KOPT-K1 (cell line): ENCODE measurements around the gene TIMELESS.
"Not testable (repeated sequence)": the region's sequence is repeated elsewhere in the genome, so short reads cannot be mapped to it uniquely, and the experiment has no call there.

Experiments
- H3K27ac ChIP-seq: fragments of 200-600 bp; sonication (generic); 2 replicates; pipeline ENCODE4 v1.5.1; 2016; ENCODE audit warnings: antibody characterized with exemption, mild to moderate bottlenecking, low read depth, low read length; ENCODE audit not compliant: poor library complexity, severe bottlenecking
- H3K36me3 ChIP-seq: fragments of 200-600 bp; sonication (generic); 2 replicates; pipeline ENCODE4 v1.5.1; 2017; ENCODE audit warnings: antibody characterized with exemption, mild to moderate bottlenecking, low read length, moderate library complexity; ENCODE audit not compliant: insufficient read depth
- H3K9me3 ChIP-seq: fragments of 200-600 bp; sonication (generic); 2 replicates; pipeline ENCODE4 v1.5.1; 2017; ENCODE audit warnings: antibody characterized with exemption, low read length, mild to moderate bottlenecking; ENCODE audit not compliant: insufficient read depth, poor library complexity, severe bottlenecking

TIMELESS gene

DNA sequence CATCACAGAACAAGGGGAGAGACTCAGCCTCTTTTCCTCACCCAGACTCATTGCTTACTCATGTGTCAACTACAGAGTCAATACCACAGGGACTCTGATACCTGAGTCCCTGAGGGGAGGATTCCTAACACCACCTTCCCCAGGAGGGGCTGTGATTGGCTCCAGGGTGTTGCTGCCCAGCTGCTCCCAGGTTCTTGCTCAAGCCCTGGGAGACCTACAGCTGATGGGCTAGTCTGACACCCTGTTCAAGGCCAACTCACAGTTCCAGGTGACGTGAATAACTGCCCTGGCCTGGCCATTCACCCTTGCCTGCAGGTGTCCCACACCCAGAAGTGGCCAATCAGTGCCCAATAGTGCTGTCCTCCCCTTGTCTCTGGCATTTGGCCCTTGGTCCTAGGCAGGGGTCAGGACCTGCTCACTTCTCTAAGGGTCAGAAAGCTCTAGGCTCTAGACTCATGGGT is 27.8 kb upstream of the TIMELESS start:
- no peaks in the 10 kb centered on the region for H3K9me3 ChIP-seq
- no peak overlapping the region for H3K27ac ChIP-seq
- peaks cover 17% of the 10 kb centered on the region; the same call in 1 of the 2 replicates for H3K36me3 ChIP-seq

DNA sequence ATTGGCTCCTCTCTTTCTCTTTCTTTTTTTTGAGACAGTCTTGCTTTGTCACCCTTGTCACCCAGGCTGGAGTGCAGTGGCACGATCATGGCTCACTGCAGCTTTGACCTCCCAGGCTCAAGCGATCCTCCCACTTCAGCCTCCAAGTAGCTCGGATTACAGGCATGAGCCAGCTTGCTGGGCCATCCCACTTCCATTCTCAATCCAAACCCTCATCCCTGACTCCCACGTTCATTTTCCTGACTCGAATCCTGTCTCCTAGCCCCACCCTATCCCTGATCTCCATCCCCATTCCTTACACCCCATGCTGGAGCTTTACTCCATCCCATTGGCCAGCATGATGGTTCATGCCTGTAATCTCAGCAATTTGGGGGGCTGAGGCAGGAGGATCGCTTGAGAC is 26.9 kb upstream of the TIMELESS start:
- no peak overlapping the region for H3K27ac ChIP-seq
- H3K9me3 ChIP-seq = no peaks in the 10 kb centered on the region
- peaks cover 25% of the 10 kb centered on the region for H3K36me3 ChIP-seq

DNA sequence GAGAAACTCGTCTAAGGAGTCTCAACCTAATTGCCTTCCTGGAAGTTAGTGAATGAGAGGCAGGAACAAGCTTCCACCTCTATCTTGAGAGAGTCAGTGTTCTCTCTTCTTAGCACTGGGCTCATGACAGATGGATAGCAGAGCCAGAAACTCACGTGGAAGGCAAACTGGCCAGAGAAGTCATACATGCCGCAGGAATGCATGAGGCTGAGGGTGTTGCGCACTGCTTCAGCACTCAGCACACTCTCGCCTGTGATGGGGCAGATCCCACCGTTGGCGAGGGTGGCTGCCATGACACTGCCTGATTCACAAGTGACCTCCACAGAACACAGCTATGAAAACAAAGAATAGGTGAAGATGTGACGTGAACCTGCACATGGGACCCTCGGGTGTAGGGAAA is 25.2 kb upstream of the TIMELESS start:
- Histone ChIP-seq H3K27ac (no peak overlapping the region), H3K36me3 (peaks cover 43% of the 10 kb centered on the region), H3K9me3 (no peaks in the 10 kb centered on the region)

DNA sequence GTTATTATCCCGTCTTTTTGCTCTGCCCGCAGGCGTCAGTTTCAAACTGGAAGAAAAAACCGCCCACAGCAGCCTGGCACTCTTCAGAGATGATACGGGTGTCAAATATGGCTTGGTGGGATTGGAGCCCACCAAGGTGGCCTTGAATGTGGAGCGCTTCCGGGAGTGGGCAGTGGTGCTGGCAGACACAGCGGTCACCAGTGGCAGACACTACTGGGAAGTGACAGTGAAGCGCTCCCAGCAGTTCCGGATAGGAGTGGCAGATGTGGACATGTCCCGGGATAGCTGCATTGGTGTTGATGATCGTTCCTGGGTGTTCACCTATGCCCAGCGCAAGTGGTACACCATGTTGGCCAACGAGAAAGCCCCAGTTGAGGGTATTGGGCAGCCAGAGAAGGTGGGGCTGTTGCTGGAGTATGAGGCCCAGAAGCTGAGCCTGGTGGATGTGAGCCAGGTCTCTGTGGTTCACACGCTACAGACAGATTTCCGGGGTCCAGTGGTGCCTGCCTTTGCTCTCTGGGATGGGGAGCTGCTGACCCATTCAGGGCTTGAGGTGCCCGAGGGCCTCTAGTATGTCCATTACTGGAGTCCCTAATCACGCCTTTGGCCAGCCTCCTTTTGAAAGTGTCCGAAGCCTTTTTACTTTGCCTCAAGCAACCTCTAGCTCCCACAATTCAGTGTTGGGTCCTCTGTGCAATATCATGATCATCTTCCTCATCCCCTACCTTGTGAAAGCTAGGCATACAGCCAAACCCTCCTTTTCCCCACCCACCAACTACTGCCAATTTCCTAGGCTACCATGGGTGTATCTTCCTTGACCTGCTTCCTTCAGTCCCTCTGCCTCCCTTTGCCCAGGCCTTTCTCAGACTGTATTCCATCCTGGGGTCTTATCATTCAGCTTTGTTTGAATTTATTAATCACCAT is 20.0 kb upstream of the TIMELESS start:
- Histone ChIP-seq H3K27ac (peak overlapping the region; percentile 91), H3K9me3 (no peaks in the 10 kb centered on the region), H3K36me3 (peaks cover 44% of the 10 kb centered on the region)

DNA sequence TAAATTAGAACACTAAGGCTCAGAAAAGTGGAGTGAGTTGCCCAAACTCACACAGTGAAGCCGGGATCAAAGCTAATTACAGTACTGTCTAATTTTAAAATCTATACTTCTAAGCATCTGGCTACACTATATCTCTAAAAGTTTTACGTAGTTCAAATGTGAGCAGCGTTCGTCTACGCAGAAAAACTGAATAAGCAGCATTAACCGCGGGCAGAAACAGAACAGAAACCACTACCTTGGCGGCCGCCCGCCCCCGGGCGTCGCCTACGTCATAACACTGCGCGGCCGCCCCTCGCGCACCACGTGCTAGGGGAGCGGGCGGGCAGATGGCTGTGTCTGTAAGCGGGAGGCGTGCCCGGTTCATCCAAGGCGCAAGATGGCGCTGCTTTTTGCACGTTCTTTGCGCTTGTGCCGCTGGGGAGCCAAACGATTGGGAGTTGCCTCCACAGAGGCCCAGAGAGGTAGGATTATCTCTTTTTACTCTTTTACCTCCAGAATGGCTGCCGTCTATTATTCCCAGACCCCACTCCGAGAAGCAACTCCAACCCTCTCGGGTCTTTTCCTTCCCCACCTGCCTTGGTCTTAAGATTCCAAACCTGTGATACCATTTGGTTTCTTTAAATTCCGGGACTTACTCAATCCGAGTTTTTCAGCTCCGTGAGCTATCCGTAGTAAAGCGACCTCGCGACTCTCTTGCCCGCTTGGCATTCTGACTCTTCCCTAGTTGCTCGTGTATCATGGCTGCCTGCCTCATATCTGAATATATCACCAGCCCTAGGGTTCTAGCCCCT is 19.2 kb upstream of the TIMELESS start, which contains the start of gene SPRYD4:
SPRYD4 (plus strand) TSS at position 363 of the 791 bp plus-strand sequence; CDS start at position 377, 14 bp downstream.
- peaks cover 40% of the 10 kb centered on the region for H3K36me3 ChIP-seq
- peak within 1 kb of the TSS; percentile 91 for H3K27ac ChIP-seq
- H3K9me3 ChIP-seq = no peaks in the 10 kb centered on the region

DNA sequence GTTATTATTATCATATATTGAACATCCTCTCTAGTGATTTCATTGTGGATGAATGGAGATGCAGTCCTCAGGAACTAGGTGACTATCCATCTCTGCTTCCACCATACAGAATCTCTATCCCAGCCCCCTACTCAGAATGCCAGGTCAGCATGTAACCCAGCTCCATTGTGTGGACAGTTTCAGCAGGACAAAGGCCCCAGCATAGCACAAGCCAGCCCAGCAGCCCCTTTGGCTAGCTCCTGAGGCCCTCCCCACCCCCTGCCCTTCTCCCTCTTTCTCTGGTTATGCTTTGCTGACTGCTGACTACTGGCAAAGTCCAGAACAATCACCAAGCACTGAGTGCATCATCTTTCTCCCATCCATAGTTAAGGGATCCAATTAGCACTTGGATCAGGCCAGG is 13.3 kb upstream of the TIMELESS start:
- H3K9me3 ChIP-seq = no peaks in the 10 kb centered on the region
- no peak overlapping the region for H3K27ac ChIP-seq
- no peaks in the 10 kb centered on the region for H3K36me3 ChIP-seq

DNA sequence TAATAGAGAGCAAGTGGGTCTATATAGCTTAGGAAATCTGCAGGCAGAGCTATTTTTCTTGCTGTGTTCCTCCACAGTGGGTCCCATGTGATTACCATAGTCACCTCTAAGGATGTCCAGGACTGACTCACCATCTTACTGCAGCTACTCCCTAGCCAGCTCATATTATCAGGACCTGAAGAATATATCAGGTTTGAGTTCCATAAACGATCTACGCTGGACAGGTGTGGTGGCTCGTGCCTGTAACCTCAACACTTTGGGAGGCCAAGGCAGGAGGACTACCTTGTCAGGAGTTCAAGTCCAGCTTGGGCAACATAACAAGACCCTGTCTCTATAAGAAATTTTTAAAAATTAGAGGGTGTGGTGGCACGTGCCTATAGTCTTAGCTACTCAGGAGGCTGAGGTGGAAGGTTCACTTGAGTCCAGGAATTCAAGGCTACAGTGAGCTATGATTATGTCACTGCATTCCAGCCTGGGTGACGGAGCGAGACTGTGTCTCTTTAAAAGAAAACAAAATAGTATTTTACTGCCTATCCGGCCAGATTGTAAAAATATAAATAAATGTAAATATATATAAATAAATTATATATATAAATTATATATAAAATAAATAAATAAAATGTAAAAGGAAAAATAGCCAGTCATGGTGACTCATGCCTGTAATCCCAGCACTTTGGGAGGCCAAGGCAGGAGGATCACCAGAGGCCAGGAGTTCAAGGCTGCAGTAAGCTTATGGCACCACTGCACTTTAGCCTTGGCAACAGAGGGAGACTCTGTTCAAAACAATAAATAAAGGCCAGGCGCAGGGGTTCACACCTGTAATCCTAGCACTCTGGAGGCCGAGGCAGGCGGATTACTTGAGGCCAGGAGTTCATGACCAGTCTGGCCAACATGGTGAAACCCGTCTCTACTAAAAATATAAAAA is 12.3 kb upstream of the TIMELESS start:
- Histone ChIP-seq H3K36me3 (no peaks in the 10 kb centered on the region), H3K27ac (no peak overlapping the region), H3K9me3 (no peaks in the 10 kb centered on the region)

DNA sequence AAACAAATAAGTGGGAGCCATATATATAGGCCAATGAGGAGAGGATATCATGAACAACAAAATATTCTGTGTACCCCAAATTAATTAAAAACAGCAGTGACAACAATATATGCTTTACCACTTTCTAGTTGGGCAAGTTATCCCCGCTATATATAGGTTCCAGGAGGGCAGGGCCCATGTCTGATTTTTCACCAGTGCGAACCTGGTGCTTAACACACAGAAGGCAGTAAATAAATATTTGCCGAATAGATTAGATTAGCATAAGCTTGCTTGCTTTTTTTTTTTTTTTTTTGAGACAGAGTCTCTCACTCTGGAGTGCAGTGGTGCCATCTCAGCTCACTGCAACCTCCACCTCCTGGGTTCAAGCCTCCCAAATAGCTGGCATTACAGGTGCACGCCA is 8.6 kb upstream of the TIMELESS start:
- no peaks in the 10 kb centered on the region for H3K9me3 ChIP-seq
- no peak overlapping the region for H3K27ac ChIP-seq
- no peaks in the 10 kb centered on the region for H3K36me3 ChIP-seq

DNA sequence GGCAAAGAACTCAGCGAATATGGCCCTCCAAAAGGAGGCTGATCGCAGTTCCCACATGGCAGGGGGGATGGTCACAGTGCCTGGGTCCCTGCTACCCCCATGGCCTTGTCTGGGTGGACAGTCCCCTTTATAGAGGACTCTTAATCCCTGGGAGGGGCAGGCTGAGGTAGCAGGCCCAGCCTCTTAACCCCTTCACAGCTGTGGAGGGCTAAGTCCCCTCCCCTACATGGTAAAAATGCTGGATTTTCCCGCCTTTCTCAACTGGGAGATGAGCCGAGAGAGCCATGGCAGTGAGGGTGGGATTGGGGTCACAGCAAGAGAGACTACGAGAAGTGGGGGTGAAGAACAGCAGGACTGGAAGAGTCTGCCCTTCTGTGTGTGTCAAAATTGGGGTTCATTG is 5.3 kb upstream of the TIMELESS start, which contains the start of gene MIP:
MIP (minus strand) TSS at position 101 of the 400 bp plus-strand sequence; CDS start at position 57, 44 bp downstream.
- Histone ChIP-seq H3K9me3 (no peaks in the 10 kb centered on the region), H3K27ac (no peak within 1 kb of the TSS), H3K36me3 (no peaks in the 10 kb centered on the region)

DNA sequence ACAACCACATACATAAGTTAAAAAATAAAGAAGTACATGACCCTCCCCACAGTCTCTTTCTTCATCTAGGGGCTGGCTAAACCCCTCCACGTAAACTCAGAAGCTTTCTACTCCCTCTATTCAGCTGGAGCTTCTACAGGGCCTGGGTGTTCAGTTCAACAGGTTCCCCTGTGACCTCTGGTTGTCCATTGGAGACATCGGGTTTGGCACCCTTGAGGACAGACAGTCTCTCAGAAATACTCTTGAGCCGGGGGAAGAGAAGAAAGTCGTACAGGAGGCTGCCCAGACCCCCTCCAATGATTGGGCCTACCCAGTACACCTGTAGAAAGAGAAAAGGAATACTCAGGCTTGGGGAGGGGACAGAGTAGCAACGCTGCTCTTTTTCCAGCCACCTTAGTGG is 1.9 kb upstream of the TIMELESS start:
- Histone ChIP-seq H3K36me3 (peaks cover 4% of the 10 kb centered on the region; the same call in 1 of the 2 replicates), H3K9me3 (no peaks in the 10 kb centered on the region), H3K27ac (no peak overlapping the region)

DNA sequence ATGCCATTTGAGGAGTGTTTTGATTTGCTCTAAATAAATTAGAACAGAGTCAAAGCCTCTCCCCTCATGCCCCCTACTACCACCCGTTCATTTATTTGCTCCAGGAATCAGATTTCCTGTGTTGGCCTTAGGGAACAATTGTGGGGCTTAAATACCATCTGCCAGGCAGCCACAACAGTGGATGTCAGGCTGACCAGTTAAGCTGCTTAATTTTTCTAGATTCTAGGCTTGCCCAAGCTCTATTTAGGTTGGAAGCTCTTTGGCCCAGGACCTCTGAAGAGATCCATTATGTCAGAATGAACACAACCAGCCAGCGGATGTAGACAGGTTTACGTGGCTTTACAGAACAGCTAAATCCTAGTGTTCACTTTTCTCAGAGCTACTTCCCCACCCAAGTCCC is 1.0 kb upstream of the TIMELESS start:
- Histone ChIP-seq H3K9me3 (no peaks in the 10 kb centered on the region), H3K27ac (no peak overlapping the region), H3K36me3 (peaks cover 10% of the 10 kb centered on the region; the same call in 1 of the 2 replicates)

DNA sequence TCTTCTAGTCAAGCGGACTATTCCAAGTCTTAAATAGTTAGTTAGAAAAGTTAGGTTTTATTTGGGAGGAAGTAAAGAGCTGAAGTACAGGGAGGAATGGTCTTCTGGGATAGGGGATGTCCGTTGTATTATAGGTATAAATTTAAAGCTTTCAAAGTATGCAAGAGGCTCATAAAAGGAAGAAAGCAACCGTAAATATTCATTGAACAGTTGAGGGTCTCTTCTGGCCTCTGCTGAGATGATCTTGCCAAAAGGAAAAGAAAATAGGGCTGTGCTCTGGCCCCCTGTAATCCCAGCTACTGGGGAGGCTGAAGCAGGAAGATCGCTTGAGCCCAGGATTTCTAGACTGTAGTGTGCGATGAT is 377 bp upstream of the TIMELESS start:
- peaks cover 13% of the 10 kb centered on the region; the same call in 1 of the 2 replicates for H3K36me3 ChIP-seq
- no peaks in the 10 kb centered on the region for H3K9me3 ChIP-seq
- H3K27ac ChIP-seq = peak overlapping the region; percentile 96

DNA sequence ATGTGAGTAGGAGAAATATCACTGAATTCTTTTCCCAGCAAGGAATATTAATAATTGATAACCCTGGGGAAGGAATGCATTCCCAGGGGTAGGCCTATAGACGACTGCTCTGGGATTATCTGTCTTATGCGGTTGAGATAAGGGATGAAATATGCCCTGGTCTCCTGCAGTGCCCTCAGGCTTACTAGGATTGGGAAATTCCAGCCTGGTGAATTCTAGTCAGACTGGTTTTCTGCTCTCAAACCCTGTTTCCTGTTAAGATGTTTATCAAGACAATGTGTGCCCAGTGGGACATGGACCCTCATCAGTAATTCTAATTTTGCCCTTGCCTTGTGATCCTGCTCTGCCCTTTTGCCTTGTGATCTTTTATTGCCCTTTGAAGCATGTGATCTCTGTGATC is 6.0 kb downstream of the TIMELESS start:
- not testable (repeated sequence) for H3K9me3 ChIP-seq, H3K27ac ChIP-seq
- H3K36me3 ChIP-seq = peaks cover 45% of the 10 kb centered on the region

DNA sequence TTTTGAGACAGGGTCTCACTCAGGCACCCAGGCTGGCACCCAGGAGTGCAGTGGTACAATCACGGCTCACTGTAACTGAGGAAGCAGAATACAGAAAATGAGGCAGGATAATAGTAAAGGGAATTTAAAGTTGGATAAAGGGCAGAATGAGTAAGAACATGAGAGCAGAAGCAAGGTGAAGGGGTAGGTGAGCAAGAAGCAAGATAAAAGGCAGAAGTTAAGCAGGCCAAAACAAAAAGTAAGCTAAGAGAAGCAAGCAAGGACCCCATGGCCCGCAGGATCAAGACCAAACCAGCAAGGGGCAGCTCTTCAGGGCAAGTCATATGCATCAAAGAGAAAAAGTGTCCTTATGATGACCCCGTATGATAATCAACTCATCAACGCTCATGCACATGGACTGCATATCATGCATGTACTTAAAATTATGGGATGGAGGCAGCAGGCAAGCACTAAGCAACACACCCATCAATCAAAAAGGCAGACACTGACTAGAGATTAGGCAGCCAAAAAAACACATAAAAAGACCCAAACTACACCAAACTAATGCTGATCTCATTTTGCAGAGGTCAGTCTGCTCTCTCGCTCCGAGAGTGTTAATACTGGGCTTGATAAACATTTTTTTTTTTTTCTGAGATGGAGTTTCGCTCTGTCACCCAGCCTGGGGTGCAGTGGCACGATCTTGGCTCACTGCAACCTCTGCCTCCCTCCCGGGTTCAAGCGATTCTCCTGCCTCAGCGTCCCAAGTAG is 11.6 kb downstream of the TIMELESS start:
- H3K36me3 ChIP-seq = peaks cover 47% of the 10 kb centered on the region
- H3K9me3 ChIP-seq = no peaks in the 10 kb centered on the region
- H3K27ac ChIP-seq = no peak overlapping the region
